Fibroblast of skin of right quadriceps (primary cell): ENCODE data around the gene CD300C.
"Not testable (repeated sequence)": the region's sequence is repeated elsewhere in the genome, so short reads cannot be mapped to it uniquely, and the experiment has no call there.

Source experiments
- DNase-seq: peaks from one replicate; pipeline ENCODE4 v3.0.0-alpha.2; 2013

CD300C gene

DNA sequence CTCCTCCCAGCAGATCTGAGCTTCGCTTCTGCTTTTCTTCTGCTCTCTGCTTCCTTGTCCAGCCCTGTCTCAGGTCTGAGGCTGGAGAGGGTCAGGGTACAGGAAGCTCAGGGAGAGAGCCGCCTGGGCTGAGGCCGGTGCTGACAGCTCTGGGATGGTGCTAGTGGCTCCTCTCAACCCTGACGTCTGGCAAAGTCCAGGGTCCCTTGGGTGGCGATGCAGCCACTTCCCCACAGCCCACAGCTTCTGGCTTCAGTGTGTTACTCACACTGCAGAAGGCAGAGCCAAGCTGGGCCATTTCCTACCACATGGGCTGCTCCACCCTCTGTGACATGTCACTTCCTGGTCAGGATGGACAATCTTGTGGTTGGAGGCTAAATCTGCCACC is at the start of gene CD300C:
TSS of gene CD300C (minus strand) at position 273 of the 388 bp plus-strand sequence. CDS start 333 bp downstream, outside the sequence.
- DNase-seq: no peak

DNA sequence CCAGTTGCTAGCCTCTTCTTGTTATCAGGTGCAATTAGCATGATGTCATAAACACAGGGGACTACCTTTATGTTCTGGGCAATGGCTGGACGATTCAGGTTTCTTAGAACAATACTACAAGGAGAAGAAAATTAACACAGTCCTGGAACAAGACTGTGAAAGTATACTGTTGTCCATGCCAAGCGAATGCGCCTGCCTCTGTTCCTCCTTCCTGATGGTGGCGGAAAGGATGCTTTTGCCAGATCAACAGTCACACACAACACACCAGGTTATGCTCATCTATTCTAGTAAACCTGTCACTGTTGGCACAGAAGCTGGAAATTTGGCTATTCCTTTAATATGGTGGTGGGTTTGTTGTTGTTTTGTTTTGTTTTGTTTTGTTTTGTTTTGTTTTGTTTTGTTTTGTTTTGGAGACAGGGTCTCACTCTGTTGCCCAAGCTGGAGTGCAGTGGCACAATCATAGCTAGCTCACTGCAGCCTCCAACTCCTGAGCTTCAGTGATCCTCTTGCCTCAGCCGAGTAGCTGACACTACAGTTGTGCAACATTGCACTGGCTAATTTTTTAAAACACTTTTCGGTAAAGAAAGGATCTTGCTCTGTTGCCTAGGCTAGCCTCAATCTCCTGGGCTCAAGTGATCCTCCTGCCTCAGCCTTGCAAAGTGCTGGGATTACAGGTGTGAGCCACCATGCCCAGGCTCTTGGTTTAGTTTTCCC is 49.3 kb upstream of the CD300C start:
- no peak for DNase-seq

DNA sequence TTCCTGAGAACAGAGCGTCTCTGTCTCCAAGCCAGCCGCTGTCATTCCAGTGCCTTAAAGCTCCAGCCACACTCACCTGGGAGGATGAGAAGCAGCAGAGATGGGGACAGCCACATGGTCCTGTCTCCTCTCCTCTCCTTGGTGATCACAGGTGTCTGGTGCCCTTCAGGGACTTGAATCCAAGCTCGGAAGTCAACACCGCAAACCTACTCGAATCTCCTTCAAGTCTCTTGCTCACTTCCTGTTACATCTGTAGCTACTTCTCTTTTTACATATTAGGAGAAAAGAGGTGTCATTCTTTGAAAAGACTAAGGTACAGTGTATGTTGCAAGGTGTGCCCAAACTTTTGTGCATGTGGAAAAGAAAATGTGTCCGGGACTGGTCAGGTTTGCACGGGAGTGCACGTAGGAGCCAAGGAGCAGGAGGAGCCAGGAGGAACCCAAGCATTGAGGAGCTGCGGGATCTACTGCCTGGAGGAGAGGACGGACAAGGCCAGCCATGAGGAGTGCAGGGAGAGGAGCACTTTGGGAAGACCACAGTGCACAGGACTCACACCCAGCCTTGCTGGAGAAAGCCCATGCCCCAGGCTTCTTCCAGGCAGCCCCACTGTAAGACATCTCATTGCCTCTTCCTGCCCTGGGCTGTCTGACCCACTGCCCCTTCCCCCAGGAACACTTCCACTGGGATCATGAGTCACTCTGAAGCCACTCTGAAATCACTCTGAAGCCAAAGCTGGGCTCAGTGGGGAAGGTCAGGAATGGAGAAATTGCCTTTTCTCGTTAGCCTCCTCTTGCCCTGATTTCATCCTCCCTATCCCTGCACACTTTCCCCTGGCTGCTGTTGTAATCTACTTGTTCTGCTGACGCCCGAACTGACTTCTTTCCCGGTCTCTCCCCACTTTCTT is 46.4 kb upstream of the CD300C start, which contains the start of gene CD300LD:
TSS of gene CD300LD (minus strand) at position 197 of the 904 bp plus-strand sequence. CDS start at position 116, 81 bp downstream.
- DNase-seq: no peak

- DNase-seq: no peak
These were observed 45.6 kb upstream of the CD300C start for GRCh38 chr17:74591503-74591902.

- no peak for DNase-seq
These were observed 39.8 kb upstream of the CD300C start for GRCh38 chr17:74585711-74586110.

GRCh38 chr17:74584292-74585060 is 38.6 kb upstream of the CD300C start:
- DNase-seq: no peak

DNA sequence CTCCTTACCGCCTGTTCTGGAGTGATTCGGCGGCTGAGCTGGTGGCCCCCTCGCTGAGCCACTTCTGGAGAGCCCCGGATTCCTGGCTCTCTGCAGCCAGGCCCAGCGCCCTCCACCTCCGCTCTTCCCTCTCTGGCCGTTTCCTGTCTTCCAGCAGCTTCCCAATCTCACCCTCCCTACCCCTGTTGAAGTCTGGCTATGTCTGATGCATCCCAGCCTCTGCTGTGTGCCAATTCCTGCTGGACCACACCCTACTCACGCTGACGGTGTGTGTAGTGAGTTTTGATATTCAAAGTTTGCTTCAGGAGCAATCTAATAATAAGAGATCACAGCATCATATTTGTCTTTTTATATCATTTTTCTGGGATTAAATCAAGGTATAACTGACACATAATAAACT is 36.7 kb upstream of the CD300C start:
- DNase-seq: no peak

GRCh38 chr17:74579900-74580299 is 34.0 kb upstream of the CD300C start:
- DNase-seq: no peak

GRCh38 chr17:74578979-74579378 is 33.1 kb upstream of the CD300C start:
- no peak for DNase-seq

DNA sequence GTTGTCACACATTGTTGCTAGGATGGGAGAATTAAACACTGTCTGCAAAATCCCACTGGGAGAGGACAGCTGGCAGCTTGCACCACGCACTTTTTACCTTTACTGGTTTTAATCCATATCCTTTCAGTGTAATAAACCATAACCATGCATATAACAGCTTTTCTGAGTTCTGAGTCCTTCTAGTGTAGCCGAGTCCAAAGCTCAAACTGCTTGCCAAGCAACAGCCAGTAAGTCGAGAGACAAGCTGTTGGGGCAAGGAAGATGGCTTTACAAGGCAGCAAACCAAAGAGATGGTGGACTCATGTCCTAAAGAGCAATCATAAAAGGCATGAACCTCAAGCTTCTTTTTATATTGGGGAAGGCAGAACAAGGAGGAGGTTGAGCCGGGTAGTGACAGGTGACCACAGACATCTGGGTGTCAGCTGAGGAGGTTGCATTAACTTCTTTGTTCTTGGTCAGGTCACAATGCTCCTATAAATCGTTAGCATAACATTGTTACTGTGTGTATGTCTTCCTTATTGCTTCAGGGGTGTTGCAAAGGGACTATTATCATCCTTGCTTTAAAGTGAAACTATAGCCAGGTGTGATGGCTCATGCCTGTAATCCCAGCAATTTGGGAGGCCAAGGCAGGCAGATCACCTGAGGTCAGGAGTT is 28.7 kb upstream of the CD300C start:
- no peak for DNase-seq

DNA sequence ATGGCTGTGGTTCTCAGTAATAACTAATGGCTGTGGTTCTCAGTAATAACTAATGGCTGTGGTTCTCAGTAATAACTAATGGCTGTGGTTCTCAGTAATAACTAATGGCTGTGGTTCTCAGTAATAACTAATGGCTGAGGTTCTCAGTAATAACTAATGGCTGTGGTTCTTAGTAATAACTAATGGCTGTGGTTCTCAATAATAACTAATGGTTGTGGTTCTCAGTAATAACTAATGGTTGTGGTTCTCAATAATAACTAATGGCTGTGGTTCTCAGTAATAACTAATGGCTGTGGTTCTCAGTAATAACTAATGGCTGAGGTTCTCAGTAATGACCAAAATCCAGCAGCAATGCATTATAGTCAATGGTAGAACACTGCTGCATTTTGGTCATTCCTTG is 27.7 kb upstream of the CD300C start:
- DNase-seq: not testable (repeated sequence)

DNA sequence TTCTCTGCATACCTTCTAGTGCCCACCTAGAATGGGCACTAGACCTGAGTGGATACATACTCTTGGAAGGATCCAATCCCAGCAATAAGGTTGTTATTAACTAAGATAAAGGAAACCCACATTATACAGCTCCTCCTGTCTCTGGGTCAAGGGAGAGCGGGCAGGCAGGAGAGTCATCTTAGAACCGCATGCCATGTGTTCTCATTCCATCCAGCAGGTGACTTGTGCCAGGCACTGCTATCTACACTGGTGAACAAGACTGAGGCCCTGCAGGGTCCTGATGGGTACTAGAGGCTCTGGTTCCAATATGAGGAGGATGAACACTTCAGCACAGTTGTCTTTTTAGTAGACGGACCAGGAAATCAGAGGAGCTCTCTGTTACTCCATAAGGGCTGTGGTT is 27.3 kb upstream of the CD300C start:
- DNase-seq: no peak

- no peak for DNase-seq
These were observed 25.8 kb upstream of the CD300C start for GRCh38 chr17:74571621-74572270.

DNA sequence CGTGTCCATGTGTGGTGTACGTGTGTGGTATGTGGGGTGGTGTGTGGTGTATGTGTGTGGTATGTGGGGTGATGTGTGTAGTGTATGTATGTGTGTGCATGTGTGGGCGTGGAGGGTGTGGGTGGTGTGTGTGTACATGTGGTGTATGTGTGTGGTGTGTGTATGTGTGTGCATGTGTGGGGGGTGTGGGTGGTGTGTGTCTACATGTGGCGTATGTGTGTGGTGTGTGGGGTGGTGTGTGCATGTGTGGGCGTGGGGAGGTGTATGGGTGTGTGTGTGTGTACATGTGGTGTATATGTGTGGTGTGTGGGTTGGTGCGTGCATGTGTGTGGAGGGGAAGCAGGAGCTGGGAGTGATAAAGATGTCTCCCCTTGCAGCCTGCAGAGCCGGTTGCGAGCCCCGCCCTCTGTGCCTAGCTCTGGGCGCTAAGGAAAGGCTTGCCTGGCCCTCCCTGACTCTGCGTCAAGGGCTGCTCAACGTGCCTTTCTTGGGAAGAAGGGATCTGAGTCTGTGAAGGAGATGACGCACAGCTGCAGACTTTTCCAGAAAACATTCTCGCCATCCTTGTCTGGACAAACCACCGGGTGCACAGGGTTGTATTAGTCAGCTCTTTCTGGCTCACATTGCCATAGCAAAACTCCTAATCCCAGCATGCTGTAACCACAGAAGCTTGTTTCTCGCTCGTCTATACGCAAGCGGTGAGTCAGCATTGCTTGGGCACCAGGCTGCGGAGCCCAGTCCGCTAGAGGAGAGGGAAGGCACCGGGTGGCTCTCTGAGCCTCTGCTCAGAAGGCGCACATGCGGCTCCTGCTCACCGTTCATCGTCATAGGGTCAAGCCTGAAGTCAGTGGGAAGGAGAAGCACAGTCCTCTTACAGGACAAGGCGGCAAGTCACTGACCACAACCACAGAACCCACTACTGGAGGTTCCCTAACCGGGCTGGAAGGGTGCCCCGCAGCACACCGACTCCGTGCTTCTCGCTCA is 23.4 kb upstream of the CD300C start:
- peak; percentile 93 for DNase-seq

DNA sequence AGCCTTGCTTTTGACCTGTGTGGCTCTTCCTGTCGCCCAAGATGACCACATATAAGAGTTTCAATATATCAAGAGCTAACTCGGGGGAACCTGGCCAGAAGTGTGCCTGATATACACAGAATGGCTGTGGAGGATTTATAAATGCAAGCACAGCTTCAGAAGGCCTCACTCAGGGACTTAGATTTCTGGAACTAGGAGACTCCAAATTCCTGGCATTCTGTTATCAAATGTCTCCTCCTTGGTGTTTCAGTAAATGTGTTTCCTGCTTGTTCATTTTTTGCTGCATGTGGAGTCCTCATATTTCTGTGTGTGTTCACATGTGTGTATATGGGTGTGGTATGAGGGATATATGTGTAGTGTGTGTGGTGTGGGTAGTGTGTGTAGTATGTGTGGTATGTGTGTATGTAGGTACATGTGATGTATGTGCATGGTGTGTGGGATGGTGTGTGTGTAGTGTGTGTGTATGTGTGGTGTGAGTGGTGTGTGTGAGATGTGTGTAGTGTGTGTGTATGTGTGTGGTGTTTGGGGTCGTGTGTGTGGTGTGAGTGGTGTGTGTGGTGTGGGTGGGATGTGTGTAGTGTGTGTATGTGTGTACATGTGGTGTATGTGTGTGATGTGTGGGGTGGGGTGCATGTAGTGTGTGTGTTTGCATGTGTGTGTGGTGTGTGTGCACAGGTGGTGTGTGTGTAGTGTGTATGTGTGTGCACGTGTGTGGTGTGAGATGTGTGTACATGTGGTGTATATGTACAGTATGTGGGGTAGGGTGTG is 22.4 kb upstream of the CD300C start:
- DNase-seq: peak; percentile 28

GRCh38 chr17:74567397-74567796 is 21.5 kb upstream of the CD300C start, which contains the start of gene CD300H:
CD300H (minus strand) TSS chr17:74567509.
- no peak for DNase-seq

DNA sequence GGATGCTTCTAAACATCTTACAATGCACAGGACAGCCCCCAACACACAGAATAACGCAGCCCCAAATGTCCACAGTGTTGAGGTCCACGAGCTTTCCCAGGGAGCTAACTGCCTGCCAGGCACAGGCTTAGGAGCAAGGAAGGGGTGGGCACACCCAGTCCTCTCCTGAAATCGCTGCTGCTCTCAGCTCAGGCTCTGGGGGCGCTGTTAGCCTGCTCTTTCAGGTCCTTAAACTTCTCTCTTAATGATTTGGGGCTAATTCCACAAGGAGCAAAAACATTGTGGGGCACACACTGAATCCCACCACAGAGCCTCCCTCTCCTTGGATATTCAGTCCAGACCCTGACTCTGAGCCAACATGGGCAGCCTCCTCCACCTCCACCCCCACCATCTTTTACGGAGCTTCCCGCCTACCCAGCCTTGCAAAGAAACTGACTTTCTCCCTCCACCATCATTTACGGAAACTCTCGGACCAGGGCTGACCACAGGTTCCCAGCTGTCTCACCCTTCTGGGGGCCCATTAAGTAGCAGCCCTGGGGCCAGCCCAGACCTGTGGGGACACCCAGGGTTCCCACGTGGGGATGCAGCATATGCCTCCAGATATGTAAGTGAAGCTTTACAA is 20.3 kb upstream of the CD300C start:
- DNase-seq: no peak

DNA sequence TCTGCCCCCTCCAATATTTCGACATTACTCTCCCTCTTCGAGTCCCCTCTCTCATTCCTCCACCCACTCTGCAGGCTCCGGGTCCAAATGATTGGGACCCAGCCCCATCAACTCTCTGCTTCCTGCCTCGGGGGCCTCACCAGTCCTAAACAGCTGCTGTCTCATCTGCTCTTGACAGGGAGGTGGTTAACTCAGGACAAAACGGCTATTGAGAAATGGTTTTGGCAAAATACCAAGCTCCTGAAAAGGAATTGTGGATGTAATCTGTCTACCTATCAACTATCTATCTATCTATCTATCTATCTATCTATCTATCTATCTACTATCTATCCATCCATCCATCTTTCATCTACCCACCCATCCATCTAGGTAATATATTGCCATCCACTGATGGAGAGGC is 19.2 kb upstream of the CD300C start:
- DNase-seq: no peak

- no peak for DNase-seq
These were observed 17.4 kb upstream of the CD300C start for GRCh38 chr17:74563358-74563757.
